GM19239 (cell line): ENCODE data around the gene RUVBL1.
"Not testable (repeated sequence)": the region's sequence is repeated elsewhere in the genome, so short reads cannot be mapped to it uniquely, and the experiment has no call there.

Experiments used
- DNase-seq: peaks from one replicate; pipeline ENCODE4 v3.0.0; 2011; ENCODE audit warnings: low spot score; ENCODE audit not compliant: insufficient read length
- FAIRE-seq: peaks from 2 replicates; lab custom pipeline; 2011; peaks lifted over from hg19 to GRCh38; lab: Jason Lieb, UNC

RUVBL1 gene

GRCh38 chr3:128123538-128124368 is at the start of gene RUVBL1:
RUVBL1 (minus strand) TSS chr3:128123812; CDS start chr3:128123724, 88 bp downstream.
- FAIRE-seq (peak; percentile 92), DNase-seq (peak; percentile 95)

- DNase-seq (no peak), FAIRE-seq (no peak)
These were observed 49.6 kb upstream of the RUVBL1 start for GRCh38 chr3:128173200-128173599.

- DNase-seq: no peak
- FAIRE-seq: no peak
These were observed 47.4 kb upstream of the RUVBL1 start for GRCh38 chr3:128170866-128171516.

GRCh38 chr3:128168836-128169235 is 45.2 kb upstream of the RUVBL1 start:
- FAIRE-seq (no peak), DNase-seq (no peak)

GRCh38 chr3:128167973-128168674 is 44.5 kb upstream of the RUVBL1 start:
- no peak for FAIRE-seq
- no peak for DNase-seq

DNA sequence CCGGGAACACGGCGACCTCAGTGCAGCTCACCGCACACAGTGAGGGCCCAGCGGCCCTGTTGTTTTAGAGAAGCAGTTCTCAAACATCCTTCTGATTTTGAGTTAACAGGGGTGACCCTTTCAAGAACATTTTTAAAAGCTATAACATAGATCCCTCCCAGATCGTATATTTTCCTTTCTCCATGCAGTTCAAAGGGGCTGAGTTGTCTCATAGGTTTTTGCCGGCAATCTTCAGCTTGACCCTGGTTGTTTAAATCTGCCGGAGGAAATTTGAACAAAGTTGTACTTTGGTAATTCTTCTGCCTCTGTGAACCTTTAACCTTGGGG is 44.0 kb upstream of the RUVBL1 start:
- no peak for FAIRE-seq
- no peak for DNase-seq

- DNase-seq: no peak
- FAIRE-seq: no peak
These were observed 43.4 kb upstream of the RUVBL1 start for GRCh38 chr3:128166971-128167453.

- no peak for DNase-seq
- no peak for FAIRE-seq
These were observed 39.8 kb upstream of the RUVBL1 start for GRCh38 chr3:128163432-128163831.

- no peak for DNase-seq
- no peak for FAIRE-seq
These were observed 37.0 kb upstream of the RUVBL1 start for GRCh38 chr3:128160661-128161060.

GRCh38 chr3:128155616-128156360 is 32.2 kb upstream of the RUVBL1 start:
- DNase-seq (no peak), FAIRE-seq (no peak)

GRCh38 chr3:128154354-128154753 is 30.7 kb upstream of the RUVBL1 start:
- not testable (repeated sequence) for DNase-seq, FAIRE-seq

GRCh38 chr3:128153156-128154041 is 29.8 kb upstream of the RUVBL1 start, which contains the start of gene EEFSEC:
EEFSEC (plus strand) TSS chr3:128153481; CDS start chr3:128153508, 27 bp downstream.
- DNase-seq: peak; percentile 65
- FAIRE-seq: peak; percentile 61

GRCh38 chr3:128152419-128153155 is 29.0 kb upstream of the RUVBL1 start:
- FAIRE-seq: peak; percentile 90
- no peak for DNase-seq

- FAIRE-seq (no peak), DNase-seq (no peak)
These were observed 28.2 kb upstream of the RUVBL1 start for GRCh38 chr3:128151758-128152274.

DNA sequence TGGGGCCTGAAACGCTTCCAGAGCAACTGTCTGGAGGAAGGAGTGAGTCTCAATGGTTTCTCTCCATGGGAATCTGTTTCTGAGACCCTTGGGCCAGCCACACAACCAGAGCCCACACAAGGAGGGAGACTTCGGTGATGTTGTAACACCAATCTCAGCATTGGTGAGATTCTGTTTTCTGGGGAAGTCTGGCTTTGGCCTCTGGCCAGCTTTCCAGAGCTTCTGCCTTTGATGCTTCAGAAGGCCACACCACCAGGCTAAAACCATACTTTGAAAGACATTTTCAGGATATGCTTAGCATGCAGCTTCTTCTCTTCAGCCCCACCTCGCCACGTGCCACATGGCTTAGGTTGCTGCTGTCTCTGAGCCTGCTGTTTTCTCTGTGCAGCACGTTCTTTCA is 26.0 kb upstream of the RUVBL1 start:
- no peak for FAIRE-seq
- DNase-seq: no peak

DNA sequence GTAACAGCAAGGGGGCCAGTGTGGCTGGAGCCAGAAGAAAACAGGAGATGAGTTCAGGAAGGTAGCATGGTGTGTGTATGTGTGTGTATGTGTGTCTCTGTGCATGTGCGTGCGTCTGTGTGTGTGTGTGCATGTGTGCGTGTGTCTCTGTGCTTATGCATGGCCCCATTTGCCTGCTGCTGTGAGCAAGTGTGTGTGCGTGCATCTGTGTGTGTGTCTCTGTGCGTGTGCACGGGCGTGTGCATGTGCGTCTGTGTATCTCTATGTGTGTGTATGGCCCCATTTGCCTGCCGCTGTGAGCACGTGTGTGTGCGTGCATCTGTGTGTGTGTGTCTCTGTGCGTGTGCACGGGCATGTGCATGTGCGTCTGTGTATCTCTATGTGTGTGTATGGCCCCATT is 22.6 kb upstream of the RUVBL1 start:
- no peak for DNase-seq
- FAIRE-seq: no peak

DNA sequence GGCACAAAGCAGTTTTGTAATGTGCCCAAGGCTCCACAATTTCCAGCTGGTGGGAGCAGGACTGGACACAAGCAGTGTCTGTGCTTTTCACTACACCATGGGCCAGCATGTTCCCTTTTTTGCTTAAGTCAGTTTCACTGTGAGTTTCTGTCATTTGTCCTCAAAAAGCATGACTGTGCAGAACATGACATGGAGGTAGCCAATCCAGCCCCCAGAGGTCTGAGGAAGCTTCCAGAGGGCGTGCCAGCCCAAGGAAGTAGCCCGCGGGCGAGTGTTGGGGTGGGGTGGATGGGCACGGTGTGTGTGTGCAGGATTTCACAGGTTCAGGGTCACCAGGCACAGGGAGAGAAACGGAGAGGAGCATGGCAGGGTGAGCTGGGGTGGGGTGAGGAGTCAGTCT is 21.7 kb upstream of the RUVBL1 start:
- no peak for FAIRE-seq

GRCh38 chr3:128144512-128145187 is 21.0 kb upstream of the RUVBL1 start:
- DNase-seq (no peak), FAIRE-seq (no peak)

More for the DNA sequence above, 21.7 kb upstream of the RUVBL1 start:
- no peak for DNase-seq
